Heart left ventricle (tissue), 13 donors: ENCODE data around the gene MRPS14.

Experiments used
- POLR2A ChIP-seq, 2 donors: fragments of 450-650 bp; IDR thresholded peaks; one replicate each; pipeline ENCODE4 v1.6.1; 2017; ENCODE audit warnings: antibody characterized with exemption in 2 of 2, mild to moderate bottlenecking in 2 of 2, moderate library complexity in 2 of 2
- TF ChIP-seq, protein P1 (sequence below), 12 donors: fragments of 200-600 bp; sonication (generic) in 4 of 12; IDR thresholded peaks; one replicate each; pipeline versions ENCODE4 v1.5.0 to v1.8.0; 2018 to 2022; ENCODE audit warnings: antibody characterized with exemption in 12 of 12, mild to moderate bottlenecking in 5 of 12
- donor health status: ischemic (EF 13 %, LVEDD 7.1; RV severe dilation, severe dysfunction).
- donor health status: DM: no; HTN: yes; CAD: no.
- donor health status: DM: no; HTN: no; CAD: no.
- donor health status: ischemic (EF 25% LVEDD 6.9; RV normal size, moderate dysfunction).
- donor health status: ischemic (EF 25% LVEDD 5.7; RV mildly dilated, moderate dysfunction).
- donor health status: ischemic (EF 35%, LVEDD 5.7; RV mildly dilated, moderate dysfunction).
- donor health status: nonischemic (EF 11% LVEDD 7.7; RV severe dilation, severe dysfunction).
- donor health status: DM: yes; HTN: yes; CAD: no.
- donor health status: PGD.
- donor health status: ischemic (EF 29% LVEDD 5.4; RV normal size, mild dysfunction).
- donor health status: nonischemic (EF 23%, LVEDD 6.1; RV moderate dilation, normal function).

DNA sequence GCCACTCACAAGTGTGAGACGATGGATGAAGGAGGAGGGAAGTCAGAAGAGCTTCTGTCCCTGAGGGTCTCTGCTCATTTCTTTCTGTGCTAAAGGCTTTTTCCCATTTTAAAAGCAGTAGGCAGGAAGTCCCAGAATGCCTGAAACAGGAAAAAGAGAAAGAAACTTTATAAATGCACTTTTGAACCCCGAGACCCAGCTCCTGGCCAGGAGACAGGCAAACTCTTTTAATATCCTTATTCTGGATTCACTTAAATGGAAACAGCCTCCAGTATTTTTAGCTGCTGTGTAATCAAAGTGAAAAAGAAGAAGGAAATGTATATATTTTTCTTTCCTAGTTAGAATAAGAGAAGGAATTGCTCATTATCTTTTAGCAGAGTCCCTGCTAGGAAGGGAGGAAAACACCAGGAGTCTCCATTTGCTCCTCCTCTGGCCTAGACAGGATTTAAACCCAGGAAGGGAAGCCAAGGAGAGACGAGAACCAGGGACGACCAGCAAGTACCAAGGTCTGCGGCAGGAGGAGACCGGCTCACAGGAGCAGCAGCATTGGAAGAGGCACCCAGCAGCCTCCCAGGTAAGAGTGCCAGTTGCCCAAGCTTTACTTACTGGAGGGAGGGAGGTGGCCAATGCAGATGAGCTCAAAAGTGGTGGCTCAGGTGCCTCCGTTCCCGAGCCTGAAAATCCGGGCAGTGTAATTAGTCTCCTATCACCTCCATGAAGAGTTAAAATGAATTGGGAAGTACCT is 44.3 kb upstream of the MRPS14 start, which contains the start of gene TNN:
- TF ChIP-seq, protein P1, sequence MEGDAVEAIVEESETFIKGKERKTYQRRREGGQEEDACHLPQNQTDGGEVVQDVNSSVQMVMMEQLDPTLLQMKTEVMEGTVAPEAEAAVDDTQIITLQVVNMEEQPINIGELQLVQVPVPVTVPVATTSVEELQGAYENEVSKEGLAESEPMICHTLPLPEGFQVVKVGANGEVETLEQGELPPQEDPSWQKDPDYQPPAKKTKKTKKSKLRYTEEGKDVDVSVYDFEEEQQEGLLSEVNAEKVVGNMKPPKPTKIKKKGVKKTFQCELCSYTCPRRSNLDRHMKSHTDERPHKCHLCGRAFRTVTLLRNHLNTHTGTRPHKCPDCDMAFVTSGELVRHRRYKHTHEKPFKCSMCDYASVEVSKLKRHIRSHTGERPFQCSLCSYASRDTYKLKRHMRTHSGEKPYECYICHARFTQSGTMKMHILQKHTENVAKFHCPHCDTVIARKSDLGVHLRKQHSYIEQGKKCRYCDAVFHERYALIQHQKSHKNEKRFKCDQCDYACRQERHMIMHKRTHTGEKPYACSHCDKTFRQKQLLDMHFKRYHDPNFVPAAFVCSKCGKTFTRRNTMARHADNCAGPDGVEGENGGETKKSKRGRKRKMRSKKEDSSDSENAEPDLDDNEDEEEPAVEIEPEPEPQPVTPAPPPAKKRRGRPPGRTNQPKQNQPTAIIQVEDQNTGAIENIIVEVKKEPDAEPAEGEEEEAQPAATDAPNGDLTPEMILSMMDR (IDR thresholded peaks at IDR 0.05): no peak
- TF ChIP-seq POLR2A (IDR thresholded peaks at IDR 0.05): no peak
